Left lobe of liver (tissue), 2 donors: ENCODE measurements around the gene WNK4. TPM values are rescaled to one million over a fixed set of nuclear protein-coding genes. Genes with fewer than 3 reads are reported as not detected.
A peak's percentile ranks its signal among the peaks of the same experiment; 100 is the strongest.

Experiments
- ATAC-seq: fragments of 200-7000 bp; cut with Tn5 transposase; one replicate; pipeline ENCODE4 v1.9.1; 2020; ENCODE audit warnings: mild to moderate bottlenecking, moderate library complexity
- DNase-seq: peaks from one replicate; pipeline ENCODE4 v3.0.0-alpha.2; 2020; ENCODE audit warnings: low spot score
- total RNA-seq: library from RNA; stranded (reverse); gene quantifications from one replicate; pipeline ENCODE4 v1.2.1, GENCODE V29; 2021
- donor health status: DM: no; HTN: no; CAD: no; lungs with moderate emphysema.
- donor health status: DM: no; HTN: yes; CAD: no.

The WNK4 gene
- total RNA-seq, 1 donor from 2014 or later, result 0.53 TPM

DNA sequence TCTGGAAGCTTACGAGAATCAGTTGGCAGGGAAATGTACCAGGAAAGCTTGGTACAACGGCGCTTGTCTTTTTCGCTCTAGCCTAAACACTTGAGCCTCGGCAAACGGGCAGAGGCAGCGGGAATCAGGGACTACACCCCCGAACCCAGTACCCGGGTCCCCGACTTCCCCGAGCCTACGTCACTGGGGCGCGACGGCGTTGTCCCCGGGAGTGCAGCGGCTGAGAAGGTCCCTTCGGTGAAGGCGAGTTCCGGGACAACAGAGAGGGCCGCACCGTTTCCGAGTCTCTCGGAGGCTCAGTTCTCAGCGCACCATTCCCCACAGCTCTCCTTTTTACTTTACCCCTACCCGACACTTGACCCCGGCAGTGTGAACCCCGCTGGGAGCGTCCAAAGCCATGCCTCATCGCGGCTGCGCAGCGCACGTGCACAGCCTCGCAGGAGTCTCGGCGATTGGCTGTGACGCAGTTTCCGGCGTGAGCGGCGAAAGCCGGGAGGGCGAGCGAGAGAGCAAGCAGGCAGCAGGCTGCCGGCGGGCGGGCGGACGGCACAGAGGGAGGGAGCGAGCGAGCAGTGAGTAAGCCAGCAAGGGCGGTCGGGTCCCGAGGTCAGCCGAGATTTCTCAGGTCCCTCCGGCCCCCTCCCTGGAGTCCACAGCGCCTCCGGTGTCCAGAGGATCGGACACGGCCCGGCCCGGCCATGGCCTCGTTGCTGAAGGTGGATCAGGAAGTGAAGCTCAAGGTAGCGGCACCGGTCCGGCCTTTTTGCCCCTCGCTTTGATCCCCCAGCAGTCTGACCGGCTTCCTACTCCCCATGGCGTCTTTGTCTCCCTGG lies 52.7 kb downstream of the WNK4 start, which contains the start of gene PSME3:
Gene PSME3, plus strand, starts transcription at position 464 of the 833 bp plus-strand sequence. Its CDS starts 235 bp downstream, at position 699.
- DNase-seq, result peak; percentile 93
- peak; percentile 94 for ATAC-seq

DNA sequence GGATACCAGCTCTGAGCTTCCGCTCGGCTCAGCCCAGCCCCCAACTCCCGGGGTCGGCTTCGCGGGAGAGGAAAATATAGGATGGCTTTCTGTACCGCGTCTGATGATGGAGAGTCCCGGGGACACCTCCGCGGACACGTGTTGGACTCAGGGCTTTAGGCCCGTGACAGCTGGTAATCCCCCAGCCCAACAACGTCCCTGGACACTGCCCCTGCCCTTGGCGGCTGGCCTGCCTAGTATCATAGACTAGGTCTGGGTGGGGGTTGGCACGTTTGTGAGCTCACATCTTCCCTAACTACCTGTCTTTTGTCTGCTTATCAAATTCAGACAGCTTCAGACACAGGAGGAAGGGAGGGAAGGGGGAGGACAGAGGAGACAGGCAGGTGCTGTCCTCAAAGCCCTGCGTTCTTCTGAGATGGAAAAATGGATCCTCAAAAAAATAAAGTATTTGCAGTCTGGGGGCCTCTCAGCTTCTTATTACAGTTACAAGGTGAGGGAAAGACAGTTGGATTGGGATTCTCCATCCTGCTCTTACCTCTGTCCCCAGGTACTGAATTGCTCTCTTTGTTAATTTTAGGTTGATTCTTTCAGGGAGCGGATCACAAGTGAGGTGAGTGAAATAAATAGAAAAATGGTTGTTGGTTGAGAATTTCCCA lies 53.5 kb downstream of the WNK4 start:
- ATAC-seq (peak; percentile 3), DNase-seq (no peak)

DNA sequence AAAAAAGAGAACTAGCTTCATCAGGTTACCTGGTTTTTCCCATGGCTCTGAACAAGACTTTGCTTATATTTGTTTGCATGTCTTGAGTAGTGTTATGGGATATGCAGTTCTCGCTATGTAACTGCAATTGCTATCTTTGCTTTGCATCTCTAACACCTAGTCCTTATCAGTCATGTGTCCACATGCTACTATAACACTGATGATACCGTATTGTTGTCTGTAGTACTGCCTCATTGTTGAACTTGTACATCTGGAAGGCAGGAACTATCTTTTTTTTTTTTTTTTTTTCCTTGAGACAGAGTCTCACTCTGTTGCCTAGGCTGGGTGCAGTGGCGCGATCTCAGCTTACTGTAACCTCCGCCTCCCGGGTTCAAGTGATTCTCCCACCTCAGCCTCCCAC lies 55.3 kb downstream of the WNK4 start:
- no peak for DNase-seq
- no peak for ATAC-seq

DNA sequence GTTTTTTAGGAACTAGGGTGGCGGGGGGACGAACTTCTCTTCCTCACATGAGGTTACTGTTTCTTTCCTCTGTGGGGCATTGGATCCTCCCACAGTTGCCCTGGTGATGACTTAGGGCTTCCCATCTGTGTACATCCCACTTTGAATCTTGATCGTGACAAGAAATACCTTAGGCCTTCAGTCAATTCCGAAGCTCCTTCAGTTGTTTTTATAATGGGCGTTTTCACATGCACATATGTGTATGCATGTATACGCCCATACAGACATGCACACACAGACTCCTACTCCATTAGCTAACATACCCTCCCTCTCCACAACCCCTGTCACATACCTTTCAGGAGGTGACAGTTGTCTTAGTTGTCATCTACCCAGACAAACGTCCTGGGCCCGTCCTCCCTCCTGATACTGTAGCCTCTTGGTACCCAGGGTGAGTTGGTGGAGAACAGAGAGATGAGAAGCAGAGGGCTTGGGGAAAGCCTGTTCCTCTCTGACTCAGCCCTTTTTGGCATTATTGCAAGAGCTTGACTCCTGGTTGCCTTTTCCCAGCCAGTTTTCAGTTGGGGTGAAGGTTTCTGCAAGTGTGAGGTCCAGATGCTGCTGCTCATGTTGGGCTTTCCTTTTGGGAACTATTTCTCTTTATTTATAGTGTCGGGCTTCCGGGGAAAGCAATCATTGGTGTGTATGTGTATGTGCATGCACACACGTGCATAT lies 61.7 kb downstream of the WNK4 start:
- ATAC-seq, result no peak
- no peak for DNase-seq

DNA sequence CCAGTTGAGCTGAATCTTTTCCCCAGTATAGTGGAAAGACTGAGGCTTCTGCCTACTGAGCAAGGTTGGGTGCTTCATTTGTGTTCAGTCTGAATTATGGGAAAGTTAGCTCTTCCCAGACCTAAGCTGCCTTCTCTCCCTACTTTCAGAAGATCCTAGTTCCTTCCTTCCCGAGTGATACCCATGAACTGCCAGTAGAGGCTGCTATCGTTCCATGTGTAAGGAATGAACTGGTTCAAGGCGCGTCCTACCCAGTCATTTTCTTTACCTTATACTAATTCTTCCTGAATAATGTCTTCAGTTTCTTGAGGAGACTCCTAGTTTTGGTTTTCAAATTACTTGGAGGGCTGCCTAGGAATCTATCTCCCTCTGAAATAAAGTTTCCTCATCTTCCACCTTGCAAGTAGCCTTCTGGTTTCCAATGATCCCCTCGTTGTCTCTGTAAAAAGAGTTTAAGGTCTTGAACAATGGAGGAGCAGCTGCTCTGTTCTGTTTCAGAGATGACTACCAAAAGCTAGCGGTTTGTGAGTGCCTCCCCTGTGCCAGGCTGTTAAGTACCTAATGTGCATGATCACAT lies 63.0 kb downstream of the WNK4 start:
- ATAC-seq (peak; percentile 92), DNase-seq (no peak)

DNA sequence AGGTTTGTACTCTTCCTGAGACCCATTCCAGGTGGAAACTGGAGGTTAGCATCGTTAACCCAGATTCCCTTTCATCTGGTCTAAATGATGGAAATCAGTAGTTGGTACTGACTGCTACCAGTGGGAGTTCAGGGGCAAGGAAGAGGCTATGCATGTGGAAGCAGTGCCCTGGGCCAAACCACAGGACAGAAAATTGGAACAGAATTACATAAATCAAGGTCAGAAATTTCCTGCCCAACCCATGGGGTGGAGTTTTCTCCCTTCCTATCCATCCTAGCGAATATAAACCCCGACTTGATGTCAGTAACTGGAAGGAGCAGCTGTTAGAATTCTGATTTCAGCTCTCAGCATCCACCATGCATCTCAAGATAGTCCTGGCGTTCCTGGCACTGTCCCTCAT lies 63.9 kb downstream of the WNK4 start, which contains the start of gene AOC2:
Gene AOC2, plus strand, starts transcription at position 310 of the 400 bp plus-strand sequence. Its CDS starts 47 bp downstream, at position 357.
- DNase-seq (no peak), ATAC-seq (no peak)

DNA sequence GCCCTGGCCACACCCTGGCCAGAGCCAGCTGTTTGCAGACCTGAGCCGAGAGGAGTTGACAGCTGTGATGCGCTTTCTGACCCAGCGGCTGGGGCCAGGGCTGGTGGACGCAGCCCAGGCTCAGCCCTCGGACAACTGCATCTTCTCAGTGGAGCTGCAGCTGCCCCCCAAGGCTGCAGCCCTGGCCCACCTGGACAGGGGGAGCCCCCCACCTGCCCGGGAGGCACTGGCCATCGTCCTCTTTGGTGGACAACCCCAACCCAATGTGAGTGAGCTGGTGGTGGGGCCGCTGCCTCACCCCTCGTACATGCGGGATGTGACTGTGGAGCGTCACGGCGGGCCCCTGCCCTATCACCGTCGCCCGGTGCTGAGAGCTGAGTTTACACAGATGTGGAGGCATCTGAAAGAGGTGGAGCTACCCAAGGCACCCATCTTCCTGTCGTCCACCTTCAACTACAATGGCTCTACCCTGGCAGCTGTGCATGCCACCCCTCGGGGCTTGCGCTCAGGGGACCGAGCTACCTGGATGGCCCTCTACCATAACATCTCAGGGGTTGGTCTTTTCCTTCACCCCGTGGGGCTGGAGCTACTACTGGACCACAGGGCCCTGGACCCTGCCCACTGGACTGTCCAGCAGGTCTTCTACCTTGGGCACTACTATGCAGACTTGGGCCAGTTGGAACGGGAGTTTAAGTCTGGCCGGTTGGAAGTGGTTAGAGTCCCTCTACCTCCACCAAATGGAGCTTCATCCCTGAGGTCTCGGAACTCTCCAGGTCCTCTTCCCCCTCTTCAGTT lies 64.5 kb downstream of the WNK4 start:
- no peak for ATAC-seq
- DNase-seq, result no peak

DNA sequence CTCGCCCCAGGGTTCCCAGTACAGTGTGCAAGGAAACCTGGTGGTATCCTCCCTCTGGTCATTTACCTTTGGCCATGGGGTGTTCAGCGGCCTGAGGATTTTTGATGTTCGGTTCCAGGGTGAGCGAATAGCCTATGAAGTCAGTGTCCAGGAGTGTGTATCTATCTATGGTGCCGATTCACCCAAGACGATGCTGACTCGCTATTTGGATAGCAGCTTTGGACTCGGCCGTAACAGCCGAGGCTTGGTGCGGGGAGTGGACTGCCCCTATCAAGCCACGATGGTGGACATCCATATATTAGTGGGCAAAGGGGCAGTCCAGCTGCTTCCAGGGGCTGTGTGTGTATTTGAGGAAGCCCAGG lies 65.1 kb downstream of the WNK4 start:
- DNase-seq, result no peak
- ATAC-seq, result no peak

DNA sequence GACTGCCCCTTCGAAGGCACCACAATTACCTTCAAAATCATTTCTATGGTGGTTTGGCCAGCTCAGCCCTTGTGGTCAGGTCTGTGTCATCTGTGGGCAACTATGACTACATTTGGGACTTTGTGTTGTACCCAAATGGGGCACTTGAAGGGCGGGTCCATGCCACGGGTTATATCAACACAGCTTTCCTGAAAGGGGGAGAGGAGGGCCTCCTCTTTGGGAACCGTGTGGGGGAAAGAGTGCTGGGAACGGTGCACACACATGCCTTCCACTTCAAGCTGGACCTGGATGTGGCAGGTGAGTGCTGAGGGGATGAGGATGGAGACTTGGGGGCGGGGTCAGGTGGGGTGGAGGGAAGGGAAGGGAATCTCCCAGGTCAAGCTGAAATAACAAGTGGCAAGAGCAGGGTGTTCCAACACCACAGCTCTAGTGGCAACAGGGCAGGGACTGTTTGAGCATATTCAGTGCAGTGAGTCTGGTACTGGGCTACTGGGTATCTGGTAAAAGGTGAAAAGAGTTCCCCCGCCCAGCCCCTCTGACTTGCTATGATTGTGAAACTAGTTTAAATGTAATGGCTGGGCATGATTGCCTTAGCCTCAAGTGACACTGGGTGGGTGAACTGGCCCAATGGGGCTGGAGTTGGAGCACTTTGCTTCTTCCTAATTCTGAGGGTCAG lies 65.6 kb downstream of the WNK4 start:
- no peak for ATAC-seq
- no peak for DNase-seq

Other genes starting within 250 kb of the WNK4 start
- gene NAGLU, start 244.4 kb upstream of the WNK4 start, total RNA-seq, result 44.4 TPM
- 1.3 TPM for gene HSD17B1, start 227.7 kb upstream of the WNK4 start, total RNA-seq
- gene COASY, start 218.5 kb upstream of the WNK4 start, total RNA-seq, result 78.8 TPM
- 38.7 TPM for gene MLX, start 213.5 kb upstream of the WNK4 start, total RNA-seq
- gene PSMC3IP, start 202.9 kb upstream of the WNK4 start, total RNA-seq, result 0.65 TPM
- gene RETREG3, start 171.2 kb upstream of the WNK4 start, total RNA-seq, result 56.3 TPM
- 26.5 TPM for gene TUBG1, start 170.9 kb upstream of the WNK4 start, total RNA-seq
- 7.6 TPM for gene TUBG2, start 121.3 kb upstream of the WNK4 start, total RNA-seq
- gene PLEKHH3, start 103.6 kb upstream of the WNK4 start, total RNA-seq, result 27.6 TPM
- gene CCR10, start 98.8 kb upstream of the WNK4 start, total RNA-seq, result 0.13 TPM
- 0.93 TPM for gene CNTNAP1, start 98.1 kb upstream of the WNK4 start, total RNA-seq
- gene EZH1, start 35.6 kb upstream of the WNK4 start, total RNA-seq, result 12.1 TPM
- 3.4 TPM for gene RAMP2, start 19.4 kb upstream of the WNK4 start, total RNA-seq
- 30.9 TPM for gene VPS25, start 7.2 kb upstream of the WNK4 start, total RNA-seq
- gene COA3, start 18.1 kb downstream of the WNK4 start, total RNA-seq, result 62.9 TPM
- gene CNTD1, start 18.3 kb downstream of the WNK4 start, total RNA-seq, result not detected
- gene BECN1, start 43.7 kb downstream of the WNK4 start, total RNA-seq, result 37.6 TPM
- gene PSME3, start 52.8 kb downstream of the WNK4 start, total RNA-seq, result 40.7 TPM
- 2.6 TPM for gene AOC2, start 64.0 kb downstream of the WNK4 start, total RNA-seq
- gene AOC3, start 70.6 kb downstream of the WNK4 start, total RNA-seq, result 8.6 TPM
- 440 TPM for gene G6PC1, start 120.2 kb downstream of the WNK4 start, total RNA-seq
- gene AARSD1, start 183.8 kb downstream of the WNK4 start, total RNA-seq, result 17.2 TPM
- 0.25 TPM for gene PTGES3L, start 199.5 kb downstream of the WNK4 start, total RNA-seq
- gene RUNDC1, start 200.0 kb downstream of the WNK4 start, total RNA-seq, result 5.3 TPM
- gene RPL27, start 217.8 kb downstream of the WNK4 start, total RNA-seq, result 293 TPM
- 13.7 TPM for gene IFI35, start 226.2 kb downstream of the WNK4 start, total RNA-seq
- 41.5 TPM for gene VAT1, start 241.8 kb downstream of the WNK4 start, total RNA-seq
- gene RND2, start 244.6 kb downstream of the WNK4 start, total RNA-seq, result 3.6 TPM